HG02623 (cell line): ENCODE measurements around the gene MIS18A.

Experiments
- ATAC-seq: cut with Tn5 transposase; IDR thresholded peaks from one replicate; pipeline ENCODE4 v1.9.1; 2021; ENCODE audit warnings: moderate library complexity; ENCODE audit not compliant: unreplicated experiment

The MIS18A gene

GRCh38 chr21:32256873-32257620 is 21.8 kb downstream of the MIS18A start:
- no peak for ATAC-seq

- no peak for ATAC-seq
Observed at GRCh38 chr21:32256251-32256650, 22.6 kb downstream of the MIS18A start.

GRCh38 chr21:32253215-32253641 is 25.6 kb downstream of the MIS18A start:
- no peak for ATAC-seq

GRCh38 chr21:32252136-32252535 is 26.7 kb downstream of the MIS18A start:
- no peak for ATAC-seq

- no peak for ATAC-seq
Observed at GRCh38 chr21:32249511-32250280, 29.2 kb downstream of the MIS18A start.

- ATAC-seq, result no peak
Observed at GRCh38 chr21:32248571-32249461, 30.0 kb downstream of the MIS18A start.

- no peak for ATAC-seq
Observed at GRCh38 chr21:32246571-32247140, 32.2 kb downstream of the MIS18A start.

GRCh38 chr21:32245971-32246370 is 32.9 kb downstream of the MIS18A start:
- ATAC-seq, result no peak

- ATAC-seq, result no peak
Observed at GRCh38 chr21:32240851-32241687, 37.8 kb downstream of the MIS18A start.

GRCh38 chr21:32239551-32239950 is 39.3 kb downstream of the MIS18A start:
- ATAC-seq, result no peak

GRCh38 chr21:32238063-32238462 is 40.8 kb downstream of the MIS18A start:
- ATAC-seq, result no peak

- no peak for ATAC-seq
Observed at GRCh38 chr21:32237021-32237420, 41.8 kb downstream of the MIS18A start.

- no peak for ATAC-seq
Observed at GRCh38 chr21:32233722-32234301, 45.0 kb downstream of the MIS18A start.

- ATAC-seq, result no peak
Observed at GRCh38 chr21:32233055-32233546, 45.7 kb downstream of the MIS18A start.

- no peak for ATAC-seq
Observed at GRCh38 chr21:32226444-32226843, 52.4 kb downstream of the MIS18A start.
